DND-41 (cell line): ENCODE data around the gene CEBPB.

Experiments
- ATAC-seq: fragments of 200-7000 bp; cut with Tn5 transposase; 3 replicates; pipeline ENCODE4 v1.9.1; 2021; ENCODE audit warnings: low read depth; ENCODE audit not compliant: insufficient read depth
- DNase-seq: peaks from one replicate; pipeline ENCODE4 v3.0.0-alpha.2; 2020
- H2AFZ ChIP-seq: 2 replicates; pipeline ENCODE4 v1.6.0; 2012; ENCODE audit warnings: low read depth, low read length
- H3K27ac ChIP-seq: 2 replicates; pipeline ENCODE4 v1.5.1; 2012; ENCODE audit warnings: low read length, inconsistent platforms
- H3K27me3 ChIP-seq: fragments of 200-600 bp; sonication (generic); 2 replicates; pipeline ENCODE4 v1.6.0; 2012; ENCODE audit warnings: low read length, mild to moderate bottlenecking, inconsistent platforms; ENCODE audit not compliant: insufficient read depth, poor library complexity
- H3K36me3 ChIP-seq: 2 replicates; pipeline ENCODE4 v1.5.1; 2012; ENCODE audit warnings: low read length, inconsistent platforms; ENCODE audit not compliant: insufficient read depth
- H3K4me1 ChIP-seq: 2 replicates; pipeline ENCODE4 v1.5.1; 2012; ENCODE audit warnings: mild to moderate bottlenecking, low read length; ENCODE audit not compliant: insufficient read depth
- H3K4me2 ChIP-seq: 2 replicates; pipeline ENCODE4 v1.6.0; 2012; ENCODE audit warnings: mild to moderate bottlenecking, moderate library complexity, low read length, inconsistent platforms; ENCODE audit not compliant: insufficient read depth
- H3K4me3 ChIP-seq, 2 experiments: fragments of 200-600 bp in 1 of 2; shearing (Covaris generic) in 1 of 2; 2 replicates each; pipeline ENCODE4 v1.5.1; 2012 to 2016; ENCODE audit warnings: inconsistent platforms in 2 of 2, low read length in 2 of 2, mild to moderate bottlenecking in 2 of 2, low read depth in 1 of 2, moderate library complexity in 1 of 2
- H3K79me2 ChIP-seq: 2 replicates; pipeline ENCODE4 v1.6.0; 2012; ENCODE audit warnings: low read length, inconsistent platforms; ENCODE audit not compliant: insufficient read depth
- H3K9ac ChIP-seq: 2 replicates; pipeline ENCODE4 v1.6.0; 2012; ENCODE audit warnings: low read depth, mild to moderate bottlenecking, inconsistent platforms, low read length, moderate library complexity
- H3K9me3 ChIP-seq: 2 replicates; pipeline ENCODE4 v1.5.1; 2012; ENCODE audit warnings: low read length, moderate library complexity, mild to moderate bottlenecking, inconsistent platforms; ENCODE audit not compliant: insufficient read depth, severe bottlenecking
- H4K20me1 ChIP-seq: 2 replicates; pipeline ENCODE4 v1.6.0; 2012; ENCODE audit warnings: low read length; ENCODE audit not compliant: insufficient read depth
- EZH2 ChIP-seq: IDR thresholded peaks from 3 replicates; pipeline ENCODE4 v1.6.1; 2012; ENCODE audit warnings: borderline replicate concordance, low read depth, mild to moderate bottlenecking, moderate library complexity, low read length, inconsistent platforms; ENCODE audit not compliant: severe bottlenecking
- TF ChIP-seq, protein P1 (sequence below): IDR thresholded peaks from 2 replicates; pipeline ENCODE4 v1.5.1; 2012; ENCODE audit warnings: borderline replicate concordance, low read length, moderate library complexity, mild to moderate bottlenecking; ENCODE audit not compliant: poor library complexity, severe bottlenecking; ENCODE audit errors: extremely low read depth

CEBPB gene

DNA sequence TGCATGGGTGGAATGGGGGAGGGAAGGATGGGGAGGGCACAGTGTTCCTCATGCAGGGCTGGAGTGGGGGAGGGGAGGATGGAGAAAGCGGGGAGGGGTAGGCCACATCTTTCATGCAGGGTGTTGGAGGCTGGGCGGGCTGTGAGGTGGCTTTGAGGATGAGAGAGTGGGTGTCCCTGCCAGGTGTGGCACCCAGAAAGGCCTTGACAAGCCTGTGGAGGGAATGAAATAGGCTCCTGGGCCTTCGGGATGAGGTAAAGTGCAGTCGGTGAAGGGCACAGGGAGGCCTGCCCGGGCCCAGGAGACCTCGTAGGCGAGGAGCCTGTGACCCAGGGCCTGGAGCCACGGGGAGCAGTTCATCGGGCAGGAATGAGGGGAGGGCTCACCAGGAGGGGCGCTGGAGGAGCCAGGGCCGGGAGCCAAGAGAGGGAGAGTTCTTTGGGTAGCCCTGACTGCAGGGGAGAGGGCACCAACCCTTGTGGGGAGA, 7.6 kb downstream of the CEBPB start:
- 0 out of 3 replicates have a peak, but pooled peaks have one; percentile 15 for ATAC-seq
- peaks cover 17% of the 10 kb centered on the region for H3K79me2 ChIP-seq
- H3K4me1 ChIP-seq: peaks cover 11% of the 10 kb centered on the region
- TF ChIP-seq, protein P1, sequence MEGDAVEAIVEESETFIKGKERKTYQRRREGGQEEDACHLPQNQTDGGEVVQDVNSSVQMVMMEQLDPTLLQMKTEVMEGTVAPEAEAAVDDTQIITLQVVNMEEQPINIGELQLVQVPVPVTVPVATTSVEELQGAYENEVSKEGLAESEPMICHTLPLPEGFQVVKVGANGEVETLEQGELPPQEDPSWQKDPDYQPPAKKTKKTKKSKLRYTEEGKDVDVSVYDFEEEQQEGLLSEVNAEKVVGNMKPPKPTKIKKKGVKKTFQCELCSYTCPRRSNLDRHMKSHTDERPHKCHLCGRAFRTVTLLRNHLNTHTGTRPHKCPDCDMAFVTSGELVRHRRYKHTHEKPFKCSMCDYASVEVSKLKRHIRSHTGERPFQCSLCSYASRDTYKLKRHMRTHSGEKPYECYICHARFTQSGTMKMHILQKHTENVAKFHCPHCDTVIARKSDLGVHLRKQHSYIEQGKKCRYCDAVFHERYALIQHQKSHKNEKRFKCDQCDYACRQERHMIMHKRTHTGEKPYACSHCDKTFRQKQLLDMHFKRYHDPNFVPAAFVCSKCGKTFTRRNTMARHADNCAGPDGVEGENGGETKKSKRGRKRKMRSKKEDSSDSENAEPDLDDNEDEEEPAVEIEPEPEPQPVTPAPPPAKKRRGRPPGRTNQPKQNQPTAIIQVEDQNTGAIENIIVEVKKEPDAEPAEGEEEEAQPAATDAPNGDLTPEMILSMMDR: no peak
- TF ChIP-seq EZH2: no peak
- H3K4me3 ChIP-seq: no peak overlapping the region
- no peaks in the 10 kb centered on the region for H3K27me3 ChIP-seq
- H2AFZ ChIP-seq: no peak overlapping the region
- H3K36me3 ChIP-seq: peaks cover 17% of the 10 kb centered on the region
- no peak overlapping the region for H3K27ac ChIP-seq
- H4K20me1 ChIP-seq: peaks cover 36% of the 10 kb centered on the region
- no peaks in the 10 kb centered on the region for H3K9me3 ChIP-seq
- H3K4me2 ChIP-seq: no peak overlapping the region
- H3K9ac ChIP-seq: no peak overlapping the region
- DNase-seq: no peak

DNA sequence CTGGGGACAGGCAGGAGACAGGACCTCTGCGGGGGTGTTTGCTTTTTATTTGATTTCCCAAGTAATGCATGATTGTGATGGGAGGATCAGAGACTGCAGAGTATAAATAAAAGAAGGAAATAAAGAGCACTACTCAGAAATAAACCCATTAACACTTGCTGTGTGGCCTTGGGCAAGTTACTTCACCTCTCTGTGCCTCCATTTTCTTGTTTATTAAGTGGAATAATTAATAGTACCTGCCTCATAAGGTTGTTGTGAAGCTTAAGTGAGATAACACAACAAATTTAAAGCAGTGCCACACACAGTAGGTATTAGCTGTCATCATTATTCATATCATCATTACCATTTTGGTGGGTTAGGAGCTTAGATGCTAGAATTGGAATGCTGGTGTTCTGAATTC, 8.1 kb downstream of the CEBPB start:
- no peaks in the 10 kb centered on the region for H3K27me3 ChIP-seq
- H3K4me2 ChIP-seq: no peak overlapping the region
- H3K9ac ChIP-seq: no peak overlapping the region
- no peak overlapping the region for H2AFZ ChIP-seq
- H4K20me1 ChIP-seq: peaks cover 31% of the 10 kb centered on the region
- TF ChIP-seq EZH2: no peak
- TF ChIP-seq, protein P1: no peak
- no peak overlapping the region for H3K27ac ChIP-seq
- peaks cover 6% of the 10 kb centered on the region for H3K4me1 ChIP-seq
- H3K4me3 ChIP-seq: no peak overlapping the region
- no peaks in the 10 kb centered on the region for H3K9me3 ChIP-seq
- peaks cover 12% of the 10 kb centered on the region for H3K36me3 ChIP-seq
- DNase-seq (no peak), ATAC-seq (no peak)
- peaks cover 12% of the 10 kb centered on the region for H3K79me2 ChIP-seq

DNA sequence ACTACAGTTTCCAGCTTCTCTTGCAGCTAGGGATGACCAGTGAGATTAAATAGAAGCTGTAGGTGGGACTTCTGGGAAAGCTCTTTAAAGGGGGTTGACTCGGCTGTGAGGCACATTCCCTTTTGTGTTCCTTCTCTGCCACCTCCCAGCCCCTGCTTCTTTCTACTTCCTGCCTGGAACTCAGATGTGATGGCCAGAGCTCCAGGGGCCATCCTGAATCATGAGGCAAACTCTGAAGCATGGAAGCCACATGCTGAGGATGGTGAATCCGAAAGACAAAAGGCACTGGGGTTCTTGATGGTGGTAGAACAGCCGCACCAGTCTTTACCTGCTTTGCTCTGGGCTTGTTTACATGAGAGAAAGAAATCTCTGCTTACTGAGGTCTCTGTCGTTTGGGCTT, 9.1 kb downstream of the CEBPB start:
- no peak overlapping the region for H3K4me2 ChIP-seq

More for the DNA sequence above, 9.1 kb downstream of the CEBPB start:
- Histone ChIP-seq H3K9me3 (no peaks in the 10 kb centered on the region), H3K79me2 (peaks cover 3% of the 10 kb centered on the region; the same call in 1 of the 2 replicates), H3K36me3 (0 out of 2 replicates have a peak, but pooled peaks cover 2% of the 10 kb centered on the region), H3K9ac (no peak overlapping the region), H3K27ac (no peak overlapping the region), H3K4me1 (no peaks in the 10 kb centered on the region; the same call in 1 of the 2 replicates), H2AFZ (no peak overlapping the region), H3K27me3 (no peaks in the 10 kb centered on the region), H3K4me3 (no peak overlapping the region), H4K20me1 (peaks cover 21% of the 10 kb centered on the region; the same call in 1 of the 2 replicates)
- TF ChIP-seq, protein P1: no peak
- ATAC-seq (no peak), DNase-seq (no peak)
